Measurements from ENCODE around the gene RFTN1. TPM values are rescaled to one million over a fixed set of nuclear protein-coding genes. Genes with fewer than 3 reads are reported as not detected.

The RFTN1 gene
- total and polyA plus RNA-seq, 2 of the 8 experiments (the other 6 are each of a cell fraction or from before 2014, with no cell fraction given): 4.6 to 6.7 TPM

DNA sequence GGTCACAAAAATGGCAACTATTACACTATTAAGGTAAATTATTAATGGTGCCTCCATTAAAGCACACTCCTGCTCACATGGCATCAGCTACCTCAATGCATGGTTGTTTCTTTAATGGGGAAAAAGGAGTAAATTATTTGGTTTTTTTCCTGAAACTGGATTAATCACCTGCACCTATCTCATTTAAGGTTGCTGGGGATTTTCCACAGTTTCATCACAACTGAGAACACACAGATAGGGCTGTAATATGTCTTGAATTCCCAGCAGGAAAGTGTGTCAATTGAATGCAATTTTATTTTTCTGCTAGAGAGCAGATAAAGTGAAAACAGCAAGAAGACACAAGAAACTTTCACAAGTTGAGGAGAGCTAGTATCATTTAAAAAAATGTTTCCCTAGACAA lies 36.4 kb downstream of the RFTN1 start:
- no peak overlapping the region for H3K18ac ChIP-seq (ENCODE audit: extremely low read depth, low read length)
- H4K20me1 ChIP-seq (replicated peaks in 1 of 2; ENCODE audit: control insufficient read depth in 1 of 2, insufficient read depth in 2 of 2, low read length in 2 of 2): no peaks in the 10 kb centered on the region
- no peak for DNase-seq (ENCODE audit: low read depth in 1 of 2, low spot score in 2 of 2)
- no peak overlapping the region for H3K14ac ChIP-seq (ENCODE audit: insufficient read length)
- CTCF ChIA-PET (ENCODE audit: partially characterized antibody): interaction anchor here (0.9 kb wide), 1 partner anchor 9 kb away, joined by 3 read pairs; no protein-coding TSS in a partner anchor
- H3K36me3 ChIP-seq (ENCODE audit: control insufficient read depth in 2 of 4, insufficient read depth in 4 of 4, low read length in 3 of 4): no peaks in the 10 kb centered on the region
- no peak overlapping the region for H3K4me3 ChIP-seq (ENCODE audit: extremely low read depth in 1 of 4, insufficient read depth in 2 of 4, low read depth in 3 of 4, low read length in 4 of 4)
- H3K79me2 ChIP-seq (ENCODE audit: control insufficient read depth in 1 of 2, insufficient read depth in 2 of 2, low read length in 2 of 2): no peaks in the 10 kb centered on the region; a peak in 1 of 4 replicates
- no peak for FAIRE-seq
- no peak overlapping the region for H3K9ac ChIP-seq (replicated peaks in 1 of 4; ENCODE audit: extremely low read depth in 1 of 4, low read depth in 3 of 4, low read length in 3 of 4)
- H2BK5ac ChIP-seq (ENCODE audit: low read depth, low read length): no peak overlapping the region
- no peaks in the 10 kb centered on the region for H3K79me1 ChIP-seq (ENCODE audit: low read depth, low read length)
- H4K5ac ChIP-seq (ENCODE audit: insufficient read length, low read depth, low read length): no peak overlapping the region
- H3K23ac ChIP-seq (ENCODE audit: insufficient read length): no peak overlapping the region
- H2BK20ac ChIP-seq (ENCODE audit: low read length): no peak overlapping the region
- H3K4me2 ChIP-seq (ENCODE audit: insufficient read depth in 1 of 2, low read depth in 2 of 2, low read length in 2 of 2): no peak overlapping the region
- no peak overlapping the region for H2BK15ac ChIP-seq (ENCODE audit: low read length)
- no peaks in the 10 kb centered on the region for H3K23me2 ChIP-seq (ENCODE audit: low read depth, low read length)
- no peak overlapping the region for H4K91ac ChIP-seq (replicated peaks; ENCODE audit: insufficient read length, low read length)
- no peak overlapping the region for H2AK5ac ChIP-seq (ENCODE audit: low read depth, low read length)
- peaks cover 4 to 17% (median 10%) of the 10 kb centered on the region in 4 experiments for H3K4me1 ChIP-seq (replicated peaks in 1 of 4; ENCODE audit: control insufficient read depth in 3 of 4, insufficient read depth in 4 of 4, low read length in 3 of 4)
- no peak overlapping the region for H2AFZ ChIP-seq (ENCODE audit: low read length)
- H3K27ac ChIP-seq (ENCODE audit: low read depth, low read length): no peak overlapping the region
- no peak overlapping the region for H2BK120ac ChIP-seq (replicated peaks; ENCODE audit: low read depth, low read length)
- no peak overlapping the region for H2BK12ac ChIP-seq (ENCODE audit: low read depth, low read length)
- H3K56ac ChIP-seq (replicated peaks; ENCODE audit: insufficient read length, low read depth, low read length): no peak overlapping the region
- H4K8ac ChIP-seq (ENCODE audit: extremely low read depth, insufficient read depth, low read length): no peak overlapping the region
- H3K9me3 ChIP-seq (ENCODE audit: insufficient read depth in 2 of 2, low read depth in 1 of 2, low read length in 1 of 2): no peaks in the 10 kb centered on the region
- no peak overlapping the region for H3K4ac ChIP-seq (replicated peaks; ENCODE audit: insufficient read length, low read depth, low read length)
- no peak for TF ChIP-seq SIX5 (IDR thresholded peaks at IDR 0.05; ENCODE audit: low read depth, low read length)
- TF ChIP-seq NRF1 (IDR thresholded peaks at IDR 0.05; ENCODE audit: low read depth, low read length): no peak
- no peak for TF ChIP-seq RAD21 (IDR thresholded peaks at IDR 0.05 in 1 of 2, conservative IDR thresholded peaks at IDR 0.05 in 1 of 2; ENCODE audit: low read depth in 2 of 2, low read length in 2 of 2)
- TF ChIP-seq SP1 (IDR thresholded peaks at IDR 0.05; ENCODE audit: low read depth, low read length): no peak
- TF ChIP-seq TCF12 (IDR thresholded peaks at IDR 0.05; ENCODE audit: low read depth, low read length): no peak
- TF ChIP-seq MAFK (IDR thresholded peaks at IDR 0.05; ENCODE audit: low read depth, low read length): no peak
- no peak for TF ChIP-seq TBP (IDR thresholded peaks at IDR 0.05; ENCODE audit: low read depth, low read length)
- no peaks in the 10 kb centered on the region; a peak in 1 of 7 replicates for H3K27me3 ChIP-seq (replicated peaks in 1 of 4; ENCODE audit: control insufficient read depth in 3 of 4, extremely low read depth in 1 of 4, insufficient read depth in 3 of 4, low read length in 3 of 4)
- POLR2A ChIA-PET (ENCODE audit: partially characterized antibody): no interaction called here

Data from H1 (cell line).